Endometrial microvascular endothelial cells (primary cell): Measurements from ENCODE around the gene AARS1. TPM values are rescaled to one million over a fixed set of nuclear protein-coding genes. Genes with fewer than 3 reads are reported as not detected.
"Not testable (repeated sequence)": the region's sequence is repeated elsewhere in the genome, so short reads cannot be mapped to it uniquely, and the experiment has no call there.

Source experiments
- in situ Hi-C: cut with HindIII; loops from 2 replicates; pipeline ENCODE4 v1.10.0; 2017; ENCODE audit warnings: low sequenced_read_pairs, low pct_unique_long_range_greater_than_20kb; ENCODE audit errors: inconsistent ontology term
- total RNA-seq: library from RNA; depleted of rRNA; stranded (reverse); fragments of >200 nt; gene quantifications from one replicate; pipeline ENCODE4 v1.2.3, GENCODE V29; 2015; ENCODE audit errors: inconsistent ontology term

AARS1 gene
- total RNA-seq, 1 donor from 2014 or later, result 85.6 TPM

- in situ Hi-C loops, result not testable (repeated sequence)
These were observed 39.6 kb downstream of the AARS1 start for GRCh38 chr16:70249697-70250096.

DNA sequence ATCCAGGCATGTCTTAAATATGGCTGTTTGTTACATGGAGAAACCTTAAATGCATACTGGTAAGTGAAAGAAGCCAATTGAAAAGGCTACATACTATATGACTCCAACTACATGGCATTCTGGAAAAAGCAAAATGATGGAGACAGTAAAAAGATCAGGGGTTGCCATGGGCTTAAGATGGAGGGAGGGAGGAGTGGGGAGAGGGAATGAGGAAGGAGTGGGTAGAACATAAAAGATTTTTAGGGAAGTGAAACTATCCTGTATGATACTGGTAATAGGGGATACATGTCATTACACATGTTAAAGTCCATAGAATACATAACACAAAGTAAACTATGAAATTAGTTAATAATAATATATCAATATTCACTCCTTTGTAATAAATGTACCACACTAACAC lies 50.5 kb downstream of the AARS1 start:
- in situ Hi-C loops, result not testable (repeated sequence)

- in situ Hi-C loops, result not testable (repeated sequence)
These were observed 57.5 kb downstream of the AARS1 start for GRCh38 chr16:70231831-70232230.

DNA sequence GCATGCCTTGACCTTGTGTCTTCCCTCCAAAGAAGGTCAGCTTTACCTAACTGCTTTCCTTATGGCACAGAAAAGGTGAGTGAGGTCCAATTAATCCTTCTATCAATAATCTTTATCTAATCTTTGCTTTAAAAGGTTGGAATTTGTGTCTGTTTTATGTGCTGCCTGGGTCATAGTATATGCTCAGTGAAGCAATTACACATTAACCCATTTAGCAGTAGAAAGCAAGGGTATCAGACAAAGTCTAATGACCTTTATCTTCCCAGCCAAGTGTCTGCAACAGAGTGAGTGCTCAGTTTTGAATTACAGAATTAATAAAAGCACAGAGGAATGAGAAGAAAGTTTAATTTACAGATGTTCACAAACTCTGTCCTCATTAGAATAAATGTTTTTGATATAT lies 63.3 kb downstream of the AARS1 start:
- in situ Hi-C loops, result not testable (repeated sequence)

- in situ Hi-C loops, result not testable (repeated sequence)
These were observed 63.9 kb downstream of the AARS1 start for GRCh38 chr16:70225430-70225829.

- in situ Hi-C loops, result not testable (repeated sequence)
These were observed 64.7 kb downstream of the AARS1 start for GRCh38 chr16:70224645-70225044.

- in situ Hi-C loops, result not testable (repeated sequence)
These were observed 65.3 kb downstream of the AARS1 start for GRCh38 chr16:70223971-70224513.

- in situ Hi-C loops, result not testable (repeated sequence)
These were observed 66.1 kb downstream of the AARS1 start for GRCh38 chr16:70223216-70223615.

GRCh38 chr16:70222574-70222973 lies 66.7 kb downstream of the AARS1 start:
- in situ Hi-C loops, result not testable (repeated sequence)

- in situ Hi-C loops, result not testable (repeated sequence)
These were observed 70.7 kb downstream of the AARS1 start for GRCh38 chr16:70218586-70218985.

GRCh38 chr16:70206382-70206781 lies 82.9 kb downstream of the AARS1 start:
- in situ Hi-C loops, result not testable (repeated sequence)

DNA sequence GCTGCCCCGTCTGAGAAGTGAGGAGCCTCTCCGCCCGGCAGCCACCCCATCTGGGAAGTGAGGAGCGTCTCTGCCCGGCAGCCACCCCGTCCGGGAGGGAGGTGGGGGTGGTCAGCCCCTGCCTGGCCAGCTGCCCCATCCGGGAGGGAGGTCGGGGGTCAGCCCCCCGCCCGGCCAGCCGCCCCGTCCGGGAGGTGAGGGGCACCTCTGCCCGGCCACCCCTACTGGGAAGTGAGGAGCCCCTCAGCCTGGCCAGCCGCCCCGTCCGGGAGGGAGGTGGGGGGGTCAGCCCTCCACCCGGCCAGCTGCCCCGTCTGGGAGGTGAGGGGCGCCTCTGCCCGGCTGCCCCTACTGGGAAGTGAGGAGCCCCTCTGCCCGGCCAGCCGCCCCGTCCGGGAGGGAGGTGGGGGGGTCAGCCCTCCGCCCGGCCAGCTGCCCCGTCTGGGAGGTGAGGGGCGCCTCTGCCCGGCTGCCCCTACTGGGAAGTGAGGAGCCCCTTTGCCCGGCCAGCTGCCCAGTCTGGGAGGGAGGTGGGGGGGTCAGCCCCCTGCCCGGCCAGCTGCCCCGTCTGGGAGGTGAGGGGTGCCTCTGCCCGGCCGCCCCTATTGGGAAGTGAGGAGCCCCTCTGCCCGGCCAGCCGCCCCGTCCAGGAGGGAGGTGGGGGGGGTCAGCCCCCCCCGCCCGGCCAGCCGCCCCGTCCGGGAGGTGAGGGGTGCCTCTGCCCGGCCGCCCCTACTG lies 84.5 kb downstream of the AARS1 start:
- in situ Hi-C loops, result not testable (repeated sequence)

DNA sequence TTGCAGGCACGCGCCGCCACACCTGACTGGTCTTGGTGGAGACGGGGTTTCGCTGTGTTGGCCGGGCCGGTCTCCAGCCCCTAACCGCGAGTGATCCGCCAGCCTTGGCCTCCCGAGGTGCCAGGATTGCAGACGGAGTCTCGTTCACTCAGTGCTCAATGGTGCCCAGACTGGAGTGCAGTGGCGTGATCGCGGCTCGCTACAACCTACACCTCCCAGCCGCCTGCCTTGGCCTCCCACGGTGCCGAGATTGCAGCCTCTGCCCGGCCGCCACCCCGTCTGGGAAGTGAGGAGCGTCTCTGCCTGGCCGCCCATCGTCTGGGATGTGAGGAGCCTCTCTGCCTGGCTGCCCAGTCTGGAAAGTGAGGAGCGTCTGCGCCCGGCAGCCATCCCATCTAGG lies 85.3 kb downstream of the AARS1 start:
- in situ Hi-C loops, result not testable (repeated sequence)

GRCh38 chr16:70203508-70203907 lies 85.8 kb downstream of the AARS1 start:
- in situ Hi-C loops, result not testable (repeated sequence)

Other genes starting within 250 kb of the AARS1 start
- gene PDPR, start 175.2 kb downstream of the AARS1 start, total RNA-seq, result 33.3 TPM
- not detected for gene CLEC18C, start 115.7 kb downstream of the AARS1 start, total RNA-seq
- gene EXOSC6, start 37.6 kb downstream of the AARS1 start, total RNA-seq, result 30.8 TPM
- 28.2 TPM for gene DDX19B, start 9.7 kb upstream of the AARS1 start, total RNA-seq
- gene DDX19A, start 57.4 kb upstream of the AARS1 start, total RNA-seq, result 56.1 TPM
- gene ST3GAL2, start 149.6 kb upstream of the AARS1 start, total RNA-seq, result 31.0 TPM
- 8.2 TPM for gene FCSK, start 165.1 kb upstream of the AARS1 start, total RNA-seq
- 87.5 TPM for gene COG4, start 234.0 kb upstream of the AARS1 start, total RNA-seq
- 159 TPM for gene SF3B3, start 234.3 kb upstream of the AARS1 start, total RNA-seq